H1 (cell line): Measurements from ENCODE around the gene PHAX. TPM values are rescaled to one million over a fixed set of nuclear protein-coding genes. Genes with fewer than 3 reads are reported as not detected.
A peak's percentile ranks its signal among the peaks of the same experiment; 100 is the strongest.

ENCODE experiments used
- ATF2 ChIP-seq: IDR thresholded peaks from 2 replicates; pipeline ENCODE4 v1.6.1; 2012; ENCODE audit warnings: low read length, inconsistent platforms
- CEBPB ChIP-seq: IDR thresholded peaks from 2 replicates; pipeline ENCODE4 v1.6.1; 2012; ENCODE audit warnings: low read depth, low read length
- CTCF ChIP-seq, 3 experiments: IDR thresholded peaks; 1 replicate in 2 of 3; 2 replicates in 1 of 3; pipeline versions ENCODE4 v1.5.1 to v1.6.1; 2011; ENCODE audit warnings: low read length in 3 of 3, mild to moderate bottlenecking in 3 of 3, inconsistent platforms in 2 of 3, low read depth in 1 of 3, moderate library complexity in 1 of 3; ENCODE audit not compliant: insufficient read depth in 1 of 3; ENCODE audit errors: control extremely low read depth in 1 of 3
- FOSL1 ChIP-seq: IDR thresholded peaks from 2 replicates; pipeline ENCODE4 v1.6.1; 2011; ENCODE audit warnings: mild to moderate bottlenecking, low read depth, low read length, moderate library complexity; ENCODE audit not compliant: insufficient read depth
- GABPA ChIP-seq: IDR thresholded peaks from 2 replicates; pipeline ENCODE4 v1.6.1; 2011; ENCODE audit warnings: mild to moderate bottlenecking, low read length, moderate library complexity, borderline replicate concordance; ENCODE audit not compliant: insufficient read depth
- HDAC6 ChIP-seq: IDR thresholded peaks from one replicate; pipeline ENCODE4 v1.7.1; 2012; ENCODE audit warnings: low read depth, mild to moderate bottlenecking, inconsistent platforms, low read length, moderate library complexity
- KDM1A ChIP-seq: fragments of 200-600, 300-600 bp; sonication (generic); IDR thresholded peaks from 2 replicates; pipeline ENCODE4 v1.7.1; 2016; ENCODE audit warnings: mild to moderate bottlenecking, low read length, borderline replicate concordance
- KDM5A ChIP-seq: fragments of 200-600 bp; IDR thresholded peaks from 2 replicates; pipeline ENCODE4 v1.7.1; 2012; ENCODE audit warnings: mild to moderate bottlenecking, low read length, inconsistent platforms, mixed read lengths
- NANOG ChIP-seq: IDR thresholded peaks from 2 replicates; pipeline ENCODE4 v1.6.1; 2011; ENCODE audit warnings: low read length, low read depth, mild to moderate bottlenecking, inconsistent platforms; ENCODE audit not compliant: insufficient read depth, poor library complexity, severe bottlenecking
- POLR2A ChIP-seq, 2 experiments: IDR thresholded peaks; 1 replicate in 1 of 2; 2 replicates in 1 of 2; pipeline ENCODE4 v1.6.1; 2011; ENCODE audit warnings: low read depth in 2 of 2, low read length in 2 of 2, mild to moderate bottlenecking in 2 of 2; ENCODE audit errors: control extremely low read depth in 1 of 2
- POLR2AphosphoS5 ChIP-seq: IDR thresholded peaks from 2 replicates; pipeline ENCODE4 v1.6.1; 2011; ENCODE audit warnings: low read depth, low read length
- RAD21 ChIP-seq, 2 experiments: IDR thresholded peaks in 1 of 2; conservative IDR thresholded peaks in 1 of 2; 2 replicates each; pipeline ENCODE4 v1.6.1; 2011; ENCODE audit warnings: low read depth in 2 of 2, low read length in 2 of 2, improper control_type of control experiment in 1 of 2, inconsistent platforms in 1 of 2, mild to moderate bottlenecking in 1 of 2, moderate library complexity in 1 of 2
- RFX5 ChIP-seq: IDR thresholded peaks from 2 replicates; pipeline ENCODE4 v1.6.1; 2011; ENCODE audit warnings: low read depth, low read length, improper control_type of control experiment, borderline replicate concordance
- SIX5 ChIP-seq: IDR thresholded peaks from 2 replicates; pipeline ENCODE4 v1.6.1; 2011; ENCODE audit warnings: mild to moderate bottlenecking, low read depth, low read length
- SP4 ChIP-seq: IDR thresholded peaks from 2 replicates; pipeline ENCODE4 v1.6.1; 2012; ENCODE audit warnings: low read length, inconsistent platforms
- TAF7 ChIP-seq: optimal IDR thresholded peaks from 2 replicates; pipeline ENCODE3; 2011; ENCODE audit warnings: low read depth, mild to moderate bottlenecking, inconsistent platforms, low read length, moderate library complexity, borderline replicate concordance
- TBP ChIP-seq: IDR thresholded peaks from 2 replicates; pipeline ENCODE4 v1.6.1; 2011; ENCODE audit warnings: low read depth, low read length, improper control_type of control experiment
- TEAD4 ChIP-seq: IDR thresholded peaks from 2 replicates; pipeline ENCODE4 v1.6.1; 2012; ENCODE audit warnings: low read depth, low read length, inconsistent platforms, mixed read lengths
- YY1 ChIP-seq: IDR thresholded peaks from 2 replicates; pipeline ENCODE4 v1.6.1; 2011; ENCODE audit warnings: low read depth, mild to moderate bottlenecking, low read length
- polyA plus RNA-seq, 7 experiments: library from polyadenylated mRNA; depleted of rRNA in 3 of 7; stranded (reverse) in 5 of 7; unstranded in 2 of 7; fragments of >200 nt in 5 of 7; fragments of 200-250 nt in 2 of 7; gene quantifications; 1 replicate in 5 of 7; 2 replicates in 1 of 7; 4 replicates in 1 of 7; pipeline versions ENCODE4 v1.2.1 to v1.2.3, GENCODE V29; 2011 to 2013; ENCODE audit warnings: missing spikeins in 2 of 7, mixed read lengths in 2 of 7
- total RNA-seq: library from RNA; stranded (reverse); fragmentation: NEBNext Ultra II Directional; extraction: Animal tissue kit (Norgen Biotek cat#: 25700); gene quantifications from 2 replicates; pipeline ENCODE4 v1.2.1, GENCODE V29; 2021
- TF ChIP-seq, protein P1 (sequence below): IDR thresholded peaks from 2 replicates; pipeline ENCODE4 v1.6.1; 2012; ENCODE audit warnings: inconsistent platforms

Gene PHAX
- total and polyA plus RNA-seq, 2 of the 8 experiments (the other 6 are each of a cell fraction or from before 2014, with no cell fraction given), result 32.1 to 59.5 TPM

DNA sequence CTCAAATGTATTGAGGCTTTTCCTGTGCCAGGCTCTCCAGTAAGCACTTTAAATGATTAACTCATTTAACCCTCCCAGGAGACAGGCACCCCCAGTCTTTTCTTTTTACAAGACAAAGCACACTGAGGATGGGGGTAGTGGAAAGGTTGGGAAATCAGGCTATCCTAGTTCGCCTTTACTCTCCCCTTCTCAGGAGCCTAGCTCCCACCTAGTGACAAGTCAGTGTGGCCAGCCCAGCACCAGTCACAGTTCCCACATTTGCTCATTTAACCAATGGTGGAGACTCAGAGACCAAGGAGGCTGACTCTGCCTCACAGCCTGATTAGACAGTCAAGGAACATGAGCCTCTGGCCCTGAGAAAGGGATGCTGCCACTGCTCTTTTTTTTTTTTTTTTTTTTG lies 9.2 kb upstream of the PHAX start (continued):
- TF ChIP-seq RAD21 (IDR thresholded peaks at IDR 0.05 in 1 of 2, conservative IDR thresholded peaks at IDR 0.05 in 1 of 2; ENCODE audit: low read depth in 2 of 2, low read length in 2 of 2), result no peak
- peak; percentile 76 for TF ChIP-seq CEBPB
- no peak for TF ChIP-seq SP4
- no peak for TF ChIP-seq GABPA
- TF ChIP-seq SIX5, result no peak
- 0 out of 3 replicates have a peak, but pooled peaks of 1 of the 2 experiments have one; percentile 36 for TF ChIP-seq POLR2A (IDR thresholded peaks at IDR 0.05; ENCODE audit: control extremely low read depth in 1 of 2, low read depth in 2 of 2, low read length in 2 of 2)
- no peak for TF ChIP-seq HDAC6
- no peak for TF ChIP-seq TBP
- TF ChIP-seq, protein P1, sequence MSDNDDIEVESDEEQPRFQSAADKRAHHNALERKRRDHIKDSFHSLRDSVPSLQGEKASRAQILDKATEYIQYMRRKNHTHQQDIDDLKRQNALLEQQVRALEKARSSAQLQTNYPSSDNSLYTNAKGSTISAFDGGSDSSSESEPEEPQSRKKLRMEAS, result no peak
- TF ChIP-seq CTCF (IDR thresholded peaks at IDR 0.05; ENCODE audit: control extremely low read depth in 1 of 3, insufficient read depth in 1 of 3, low read depth in 1 of 3, low read length in 3 of 3), result no peak
- TF ChIP-seq TEAD4, result no peak
- TF ChIP-seq NANOG, result no peak
- no peak for TF ChIP-seq RFX5
- no peak for TF ChIP-seq TAF7
- TF ChIP-seq KDM5A, result no peak
- TF ChIP-seq YY1, result no peak
- TF ChIP-seq POLR2AphosphoS5, result no peak
- TF ChIP-seq ATF2, result 0 out of 2 replicates have a peak, but pooled peaks have one; percentile 45
- peak; percentile 34; the same call in 1 of the 2 replicates for TF ChIP-seq KDM1A
- TF ChIP-seq FOSL1, result no peak
